Diencephalon (tissue), 1 donor: ENCODE data around the gene OR51I1. TPM values are rescaled to one million over a fixed set of nuclear protein-coding genes. Genes with fewer than 3 reads are reported as not detected.

ENCODE experiments used
- total RNA-seq: library from RNA; depleted of rRNA; stranded (reverse); fragments of >200 nt; gene quantifications from one replicate; pipeline ENCODE4 v1.2.3, GENCODE V29; 2014

The OR51I1 gene, protein sequence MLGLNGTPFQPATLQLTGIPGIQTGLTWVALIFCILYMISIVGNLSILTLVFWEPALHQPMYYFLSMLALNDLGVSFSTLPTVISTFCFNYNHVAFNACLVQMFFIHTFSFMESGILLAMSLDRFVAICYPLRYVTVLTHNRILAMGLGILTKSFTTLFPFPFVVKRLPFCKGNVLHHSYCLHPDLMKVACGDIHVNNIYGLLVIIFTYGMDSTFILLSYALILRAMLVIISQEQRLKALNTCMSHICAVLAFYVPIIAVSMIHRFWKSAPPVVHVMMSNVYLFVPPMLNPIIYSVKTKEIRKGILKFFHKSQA
- not detected for total RNA-seq

DNA sequence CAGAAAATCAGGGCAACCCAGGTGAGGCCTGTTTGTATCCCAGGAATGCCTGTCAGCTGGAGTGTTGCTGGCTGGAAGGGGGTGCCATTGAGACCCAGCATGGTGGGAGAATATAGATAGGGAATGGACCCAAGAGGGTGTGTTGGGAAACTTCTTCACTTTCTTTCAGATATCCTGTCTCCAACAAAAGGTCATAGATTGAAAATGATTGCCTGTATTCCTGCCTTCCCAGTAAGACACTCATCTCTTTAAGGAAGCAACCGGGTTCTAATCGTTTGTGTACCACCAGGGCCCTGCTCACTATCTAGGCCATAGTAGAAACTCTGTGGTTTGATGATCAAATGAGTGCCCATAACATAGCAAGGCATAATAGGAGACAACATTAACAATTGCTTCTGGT lies at the start of gene OR51I1:
TSS of gene OR51I1 (minus strand) at position 101 of the 400 bp plus-strand sequence. CDS start at position 101, 0 bp downstream.

GRCh38 chr11:5488385-5488784 lies 47.1 kb upstream of the OR51I1 start, which contains the start of gene OR52D1:
Gene OR52D1 (plus strand): TSS chr11:5488685. CDS start chr11:5488707, 22 bp downstream.

DNA sequence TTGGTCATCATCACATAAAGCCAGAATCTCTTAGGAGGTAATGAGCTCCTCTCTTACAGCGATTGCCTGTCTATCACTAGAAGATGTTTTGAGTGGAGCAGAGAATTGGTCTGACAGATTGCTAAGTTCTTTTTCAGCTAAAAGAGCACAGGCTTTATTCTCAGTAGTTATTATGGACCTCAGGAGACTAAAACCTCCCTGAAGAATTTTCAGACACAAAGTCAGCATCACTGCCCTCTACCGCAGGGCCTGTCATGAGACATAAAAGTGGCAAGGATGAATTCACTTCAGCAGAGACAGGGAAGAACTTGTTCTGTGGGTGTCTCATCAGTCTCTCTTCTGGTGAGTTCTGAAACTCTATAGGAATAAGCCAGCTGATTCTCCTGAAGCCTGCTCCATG lies 7.7 kb upstream of the OR51I1 start, which contains the start of gene OR51I2:
TSS of gene OR51I2 (plus strand) at position 301 of the 400 bp plus-strand sequence. CDS start 4,166 bp downstream, outside the sequence.

DNA sequence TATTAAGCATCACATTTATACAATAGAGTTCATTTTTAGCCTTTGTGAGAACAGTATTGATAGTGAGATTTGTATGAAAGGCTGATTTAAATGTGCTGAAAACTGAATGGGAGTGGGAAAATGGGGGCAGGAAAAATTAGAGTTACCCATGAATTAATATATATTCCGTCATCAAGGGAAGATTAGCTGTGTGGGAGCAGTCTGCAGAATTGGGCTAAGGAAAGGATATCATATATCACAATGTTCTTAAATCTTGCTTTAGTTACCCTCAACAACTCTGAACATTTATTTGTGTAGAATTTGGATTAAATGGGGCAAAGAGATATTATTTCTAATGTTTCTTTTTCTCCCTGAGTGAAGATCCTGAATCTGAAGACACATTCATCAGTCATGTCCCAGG lies 19.5 kb downstream of the OR51I1 start, which contains the start of gene OR51Q1:
TSS of gene OR51Q1 (plus strand) at position 301 of the 400 bp plus-strand sequence. CDS start at position 391, 90 bp downstream.

Other genes with a start within 250 kb of the OR51I1 start
- gene OR51V1, start 240.8 kb downstream of the OR51I1 start, total RNA-seq, result not detected
- gene HBB, start 214.4 kb downstream of the OR51I1 start, total RNA-seq, result 550 TPM
- gene HBD, start 207.0 kb downstream of the OR51I1 start, total RNA-seq, result not detected
- 3.5 TPM for gene HBG1, start 191.7 kb downstream of the OR51I1 start, total RNA-seq
- gene HBG2, start 186.7 kb downstream of the OR51I1 start, total RNA-seq, result 2,344 TPM
- 13.8 TPM for gene HBE1, start 171.6 kb downstream of the OR51I1 start, total RNA-seq
- gene OR51B4, start 139.6 kb downstream of the OR51I1 start, total RNA-seq, result not detected
- gene OR51B2, start 117.2 kb downstream of the OR51I1 start, total RNA-seq, result 0.46 TPM
- gene OR51B5, start 98.0 kb downstream of the OR51I1 start, total RNA-seq, result 0.46 TPM
- gene OR51B6, start 90.0 kb downstream of the OR51I1 start, total RNA-seq, result not detected
- gene OR51M1, start 57.7 kb downstream of the OR51I1 start, total RNA-seq, result not detected
- gene OR51Q1, start 19.4 kb downstream of the OR51I1 start, total RNA-seq, result not detected
- gene OR51I2, start 7.8 kb upstream of the OR51I1 start, total RNA-seq, result not detected
- gene OR52D1, start 47.2 kb upstream of the OR51I1 start, total RNA-seq, result not detected
- gene UBQLN3, start 68.4 kb upstream of the OR51I1 start, total RNA-seq, result 0.46 TPM
- gene UBQLNL, start 75.2 kb upstream of the OR51I1 start, total RNA-seq, result 0.46 TPM
- gene OR52H1, start 107.0 kb upstream of the OR51I1 start, total RNA-seq, result 0.69 TPM
- not detected for gene OR52B6, start 139.4 kb upstream of the OR51I1 start, total RNA-seq
- gene TRIM6, start 155.1 kb upstream of the OR51I1 start, total RNA-seq, result 1.2 TPM
- 2.3 TPM for gene TRIM34, start 183.5 kb upstream of the OR51I1 start, total RNA-seq
- gene TRIM5, start 243.6 kb upstream of the OR51I1 start, total RNA-seq, result 7.6 TPM
- gene TRIM22, start 248.3 kb upstream of the OR51I1 start, total RNA-seq, result 6.0 TPM